SK-N-SH treated with all-trans-retinoic acid at 6 μM for 48 hours (cell line): Measurements from ENCODE around the gene HK3.

Experiments
- ATAC-seq: fragments of 200-7000 bp; cut with Tn5 transposase; 3 replicates; pipeline ENCODE4 v1.9.1; 2020; ENCODE audit warnings: mild to moderate bottlenecking, moderate library complexity
- ARNTL ChIP-seq: fragments of 450-650 bp; formaldehyde crosslinking; IDR thresholded peaks from 2 replicates; pipeline ENCODE4 v1.5.0; 2020; ENCODE audit warnings: low read depth, mild to moderate bottlenecking, moderate library complexity, borderline replicate concordance
- BACH2 ChIP-seq: fragments of 250-450 bp; sonication (Bioruptor Pico); IDR thresholded peaks from 2 replicates; pipeline ENCODE4 v1.9.0; 2021; ENCODE audit warnings: mild to moderate bottlenecking, borderline replicate concordance
- CSDC2 ChIP-seq: fragments of 250-450 bp; sonication (Bioruptor Pico); IDR thresholded peaks from 2 replicates; pipeline ENCODE4 v1.5.0; 2020; ENCODE audit warnings: mild to moderate bottlenecking, moderate library complexity
- CSRNP3 ChIP-seq: fragments of 250-450 bp; sonication (Bioruptor Pico); IDR thresholded peaks from 2 replicates; pipeline ENCODE4 v1.5.1; 2021; ENCODE audit warnings: mild to moderate bottlenecking, moderate library complexity
- ESRRG ChIP-seq: fragments of 250-450 bp; sonication (Bioruptor Pico); IDR thresholded peaks from 2 replicates; pipeline ENCODE4 v1.6.1; 2021; ENCODE audit warnings: mild to moderate bottlenecking
- GLIS3 ChIP-seq: fragments of 250-450 bp; sonication (Bioruptor Pico); IDR thresholded peaks from 2 replicates; pipeline ENCODE4 v1.5.0; 2020; ENCODE audit warnings: mild to moderate bottlenecking, moderate library complexity
- ISL1 ChIP-seq: fragments of 250-450 bp; sonication (Bioruptor Pico); IDR thresholded peaks from 2 replicates; pipeline ENCODE4 v2.1.2; 2022; ENCODE audit warnings: mild to moderate bottlenecking, moderate library complexity
- OSR1 ChIP-seq: fragments of 250-450 bp; sonication (Bioruptor Pico); IDR thresholded peaks from 2 replicates; pipeline ENCODE4 v1.8.0; 2022; ENCODE audit warnings: moderate library complexity, mild to moderate bottlenecking, inconsistent platforms
- PPARA ChIP-seq: fragments of 250-450 bp; sonication (Bioruptor Pico); IDR thresholded peaks from 2 replicates; pipeline ENCODE4 v1.5.0; 2020; ENCODE audit warnings: mild to moderate bottlenecking, borderline replicate concordance
- SNAI2 ChIP-seq: fragments of 250-450 bp; sonication (Bioruptor Pico); IDR thresholded peaks from 2 replicates; pipeline ENCODE4 v1.5.0; 2020; ENCODE audit warnings: mild to moderate bottlenecking, moderate library complexity
- TCF4 ChIP-seq: fragments of 250-450 bp; sonication (Bioruptor Pico); IDR thresholded peaks from 2 replicates; pipeline ENCODE4 v1.8.0; 2021; ENCODE audit warnings: mild to moderate bottlenecking, moderate library complexity, borderline replicate concordance
- TSHZ2 ChIP-seq: fragments of 250-450 bp; sonication (Bioruptor Pico); IDR thresholded peaks from 2 replicates; pipeline ENCODE4 v1.5.0; 2020; ENCODE audit warnings: mild to moderate bottlenecking, moderate library complexity
- ZC3H10 ChIP-seq: fragments of 250-450 bp; sonication (Bioruptor Pico); IDR thresholded peaks from 2 replicates; pipeline ENCODE4 v1.5.1; 2021; ENCODE audit warnings: mild to moderate bottlenecking, moderate library complexity
- ZFP3 ChIP-seq: fragments of 250-450 bp; sonication (Bioruptor Pico); IDR thresholded peaks from 2 replicates; pipeline ENCODE4 v1.5.0; 2020; ENCODE audit warnings: mild to moderate bottlenecking, moderate library complexity
- ZFP30 ChIP-seq: fragments of 450-650 bp; formaldehyde crosslinking; IDR thresholded peaks from 2 replicates; pipeline ENCODE4 v1.5.0; 2022; ENCODE audit warnings: mild to moderate bottlenecking, moderate library complexity
- ZNF565 ChIP-seq: fragments of 450-650 bp; formaldehyde crosslinking; conservative IDR thresholded peaks from 2 replicates; pipeline ENCODE4 v1.5.0; 2020; ENCODE audit warnings: low read depth, mild to moderate bottlenecking, moderate library complexity
- ZNF70 ChIP-seq: fragments of 450-650 bp; formaldehyde crosslinking; IDR thresholded peaks from 2 replicates; pipeline ENCODE4 v1.5.0; 2020; ENCODE audit warnings: mild to moderate bottlenecking, moderate library complexity
- TF ChIP-seq, protein P1 (sequence below): fragments of 250-450 bp; sonication (Bioruptor Pico); IDR thresholded peaks from 2 replicates; pipeline ENCODE4 v1.8.0; 2020; ENCODE audit warnings: mild to moderate bottlenecking, moderate library complexity, borderline replicate concordance

The HK3 gene

GRCh38 chr5:176863041-176863764, 35.9 kb downstream of the HK3 start (continued):
- no peak for TF ChIP-seq TSHZ2
- TF ChIP-seq CSRNP3 (CRISPR knock-in tag), result no peak
- no peak for TF ChIP-seq ISL1
- TF ChIP-seq ZNF70, result no peak
- TF ChIP-seq GLIS3 (CRISPR knock-in tag), result no peak
- no peak for TF ChIP-seq CSDC2 (CRISPR knock-in tag)
- TF ChIP-seq ZFP3, result no peak
- no peak for TF ChIP-seq OSR1 (CRISPR knock-in tag)
- no peak for TF ChIP-seq ARNTL (CRISPR knock-in tag)

DNA sequence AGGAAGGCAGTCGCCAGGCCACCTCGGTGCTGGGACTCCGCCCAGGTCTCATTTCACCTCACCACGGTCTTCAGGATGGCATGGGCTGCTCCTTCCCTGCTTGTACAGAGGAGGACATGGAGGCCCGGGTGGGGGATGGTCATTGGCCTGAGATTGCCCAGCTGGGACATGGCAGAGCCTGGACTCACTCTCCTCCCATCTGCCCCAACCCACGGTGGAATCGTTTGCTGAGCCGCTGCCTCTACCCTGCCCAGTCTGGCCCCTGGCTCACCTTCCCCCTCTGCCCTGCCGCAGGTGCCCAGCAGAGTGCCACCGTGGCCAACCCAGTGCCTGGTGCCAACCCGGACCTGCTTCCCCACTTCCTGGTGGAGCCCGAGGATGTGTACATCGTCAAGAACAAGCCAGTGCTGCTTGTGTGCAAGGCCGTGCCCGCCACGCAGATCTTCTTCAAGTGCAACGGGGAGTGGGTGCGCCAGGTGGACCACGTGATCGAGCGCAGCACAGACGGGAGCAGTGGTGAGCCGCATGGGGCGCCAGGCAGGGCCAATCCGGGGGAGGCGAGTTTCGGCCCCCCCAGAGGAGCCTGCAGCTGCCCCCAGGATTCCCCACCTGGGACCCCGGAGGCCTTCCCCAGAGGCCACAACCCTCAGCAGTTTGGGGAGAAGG, 36.7 kb downstream of the HK3 start:
- no peak for ATAC-seq
- TF ChIP-seq SNAI2 (no peak), ZC3H10 (CRISPR knock-in tag) (no peak), GLIS3 (CRISPR knock-in tag) (no peak), ZNF565 (CRISPR knock-in tag) (no peak), TSHZ2 (no peak), ARNTL (CRISPR knock-in tag) (no peak)

- TF ChIP-seq ZFP3 (no peak), CSRNP3 (CRISPR knock-in tag) (no peak), SNAI2 (no peak), PPARA (CRISPR knock-in tag) (no peak), BACH2 (CRISPR knock-in tag) (no peak), ARNTL (CRISPR knock-in tag) (no peak), ZNF565 (CRISPR knock-in tag) (no peak), TCF4 (CRISPR knock-in tag) (no peak), ZFP30 (CRISPR knock-in tag) (no peak), GLIS3 (CRISPR knock-in tag) (no peak), ZNF70 (no peak), ESRRG (CRISPR knock-in tag) (no peak), CSDC2 (CRISPR knock-in tag) (no peak)
- TF ChIP-seq, protein P1, sequence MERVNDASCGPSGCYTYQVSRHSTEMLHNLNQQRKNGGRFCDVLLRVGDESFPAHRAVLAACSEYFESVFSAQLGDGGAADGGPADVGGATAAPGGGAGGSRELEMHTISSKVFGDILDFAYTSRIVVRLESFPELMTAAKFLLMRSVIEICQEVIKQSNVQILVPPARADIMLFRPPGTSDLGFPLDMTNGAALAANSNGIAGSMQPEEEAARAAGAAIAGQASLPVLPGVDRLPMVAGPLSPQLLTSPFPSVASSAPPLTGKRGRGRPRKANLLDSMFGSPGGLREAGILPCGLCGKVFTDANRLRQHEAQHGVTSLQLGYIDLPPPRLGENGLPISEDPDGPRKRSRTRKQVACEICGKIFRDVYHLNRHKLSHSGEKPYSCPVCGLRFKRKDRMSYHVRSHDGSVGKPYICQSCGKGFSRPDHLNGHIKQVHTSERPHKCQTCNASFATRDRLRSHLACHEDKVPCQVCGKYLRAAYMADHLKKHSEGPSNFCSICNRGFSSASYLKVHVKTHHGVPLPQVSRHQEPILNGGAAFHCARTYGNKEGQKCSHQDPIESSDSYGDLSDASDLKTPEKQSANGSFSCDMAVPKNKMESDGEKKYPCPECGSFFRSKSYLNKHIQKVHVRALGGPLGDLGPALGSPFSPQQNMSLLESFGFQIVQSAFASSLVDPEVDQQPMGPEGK (CRISPR knock-in tag), result no peak
- no peak for ATAC-seq
Measured at GRCh38 chr5:176861276-176861675, 37.9 kb downstream of the HK3 start.
